Measurements from ENCODE around the gene CYP11A1.

DNA sequence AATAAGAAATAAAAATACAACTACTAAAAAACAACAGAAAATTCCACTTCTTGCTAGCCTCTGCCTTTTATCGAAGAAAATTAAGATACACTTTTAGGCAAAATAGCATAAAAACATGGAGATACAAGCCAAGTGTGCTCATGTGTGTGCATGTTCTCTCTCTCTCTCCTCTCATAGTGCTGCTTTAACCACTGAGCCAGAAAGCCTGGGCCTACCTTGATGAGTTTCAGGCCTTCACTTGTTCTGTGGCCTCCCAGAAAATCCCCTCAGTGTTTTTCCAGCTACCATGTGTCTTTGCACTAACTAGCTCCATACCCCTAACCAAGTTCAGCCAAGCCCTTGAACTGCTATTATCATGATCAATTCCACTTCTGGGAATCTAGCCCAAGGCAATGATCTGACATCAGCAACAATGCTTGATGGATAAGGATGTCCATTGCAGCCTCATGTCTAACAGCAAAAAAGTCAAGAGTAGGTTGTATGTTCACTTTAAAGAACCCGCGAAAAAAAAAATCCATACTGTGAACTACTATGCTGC is 18.1 kb downstream of the CYP11A1 start:
- TF ChIP-seq, protein P1, sequence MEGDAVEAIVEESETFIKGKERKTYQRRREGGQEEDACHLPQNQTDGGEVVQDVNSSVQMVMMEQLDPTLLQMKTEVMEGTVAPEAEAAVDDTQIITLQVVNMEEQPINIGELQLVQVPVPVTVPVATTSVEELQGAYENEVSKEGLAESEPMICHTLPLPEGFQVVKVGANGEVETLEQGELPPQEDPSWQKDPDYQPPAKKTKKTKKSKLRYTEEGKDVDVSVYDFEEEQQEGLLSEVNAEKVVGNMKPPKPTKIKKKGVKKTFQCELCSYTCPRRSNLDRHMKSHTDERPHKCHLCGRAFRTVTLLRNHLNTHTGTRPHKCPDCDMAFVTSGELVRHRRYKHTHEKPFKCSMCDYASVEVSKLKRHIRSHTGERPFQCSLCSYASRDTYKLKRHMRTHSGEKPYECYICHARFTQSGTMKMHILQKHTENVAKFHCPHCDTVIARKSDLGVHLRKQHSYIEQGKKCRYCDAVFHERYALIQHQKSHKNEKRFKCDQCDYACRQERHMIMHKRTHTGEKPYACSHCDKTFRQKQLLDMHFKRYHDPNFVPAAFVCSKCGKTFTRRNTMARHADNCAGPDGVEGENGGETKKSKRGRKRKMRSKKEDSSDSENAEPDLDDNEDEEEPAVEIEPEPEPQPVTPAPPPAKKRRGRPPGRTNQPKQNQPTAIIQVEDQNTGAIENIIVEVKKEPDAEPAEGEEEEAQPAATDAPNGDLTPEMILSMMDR (IDR thresholded peaks at IDR 0.05; ENCODE audit: insufficient read depth, low read length), result no peak
- TF ChIP-seq POLR2AphosphoS5 (IDR thresholded peaks at IDR 0.05; ENCODE audit: low read depth), result no peak
- TF ChIP-seq, protein P2, sequence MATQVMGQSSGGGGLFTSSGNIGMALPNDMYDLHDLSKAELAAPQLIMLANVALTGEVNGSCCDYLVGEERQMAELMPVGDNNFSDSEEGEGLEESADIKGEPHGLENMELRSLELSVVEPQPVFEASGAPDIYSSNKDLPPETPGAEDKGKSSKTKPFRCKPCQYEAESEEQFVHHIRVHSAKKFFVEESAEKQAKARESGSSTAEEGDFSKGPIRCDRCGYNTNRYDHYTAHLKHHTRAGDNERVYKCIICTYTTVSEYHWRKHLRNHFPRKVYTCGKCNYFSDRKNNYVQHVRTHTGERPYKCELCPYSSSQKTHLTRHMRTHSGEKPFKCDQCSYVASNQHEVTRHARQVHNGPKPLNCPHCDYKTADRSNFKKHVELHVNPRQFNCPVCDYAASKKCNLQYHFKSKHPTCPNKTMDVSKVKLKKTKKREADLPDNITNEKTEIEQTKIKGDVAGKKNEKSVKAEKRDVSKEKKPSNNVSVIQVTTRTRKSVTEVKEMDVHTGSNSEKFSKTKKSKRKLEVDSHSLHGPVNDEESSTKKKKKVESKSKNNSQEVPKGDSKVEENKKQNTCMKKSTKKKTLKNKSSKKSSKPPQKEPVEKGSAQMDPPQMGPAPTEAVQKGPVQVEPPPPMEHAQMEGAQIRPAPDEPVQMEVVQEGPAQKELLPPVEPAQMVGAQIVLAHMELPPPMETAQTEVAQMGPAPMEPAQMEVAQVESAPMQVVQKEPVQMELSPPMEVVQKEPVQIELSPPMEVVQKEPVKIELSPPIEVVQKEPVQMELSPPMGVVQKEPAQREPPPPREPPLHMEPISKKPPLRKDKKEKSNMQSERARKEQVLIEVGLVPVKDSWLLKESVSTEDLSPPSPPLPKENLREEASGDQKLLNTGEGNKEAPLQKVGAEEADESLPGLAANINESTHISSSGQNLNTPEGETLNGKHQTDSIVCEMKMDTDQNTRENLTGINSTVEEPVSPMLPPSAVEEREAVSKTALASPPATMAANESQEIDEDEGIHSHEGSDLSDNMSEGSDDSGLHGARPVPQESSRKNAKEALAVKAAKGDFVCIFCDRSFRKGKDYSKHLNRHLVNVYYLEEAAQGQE (IDR thresholded peaks at IDR 0.05; ENCODE audit: insufficient replicate concordance, low read depth), result no peak

Data from HL-60 (cell line).